Loucy (cell line): ENCODE data around the gene CKS1B.

ENCODE experiments used
- H2AFZ ChIP-seq: fragments of 200-600 bp; sonication (generic); 2 replicates; pipeline ENCODE4 v1.6.0; 2016; ENCODE audit warnings: antibody characterized with exemption, mild to moderate bottlenecking, low read length, moderate library complexity
- H3F3A ChIP-seq: fragments of 200-600 bp; 2 replicates; pipeline ENCODE4 v1.6.0; 2016; ENCODE audit warnings: antibody characterized with exemption, low read depth, mild to moderate bottlenecking
- H3K27me3 ChIP-seq: fragments of 200-600 bp; sonication (generic); 2 replicates; pipeline ENCODE4 v1.6.1; 2014; ENCODE audit warnings: low read length, mild to moderate bottlenecking; ENCODE audit not compliant: insufficient read depth, poor library complexity, severe bottlenecking
- H3K36me3 ChIP-seq: fragments of 200-600 bp; sonication (generic); 2 replicates; pipeline ENCODE4 v1.6.1; 2016; ENCODE audit warnings: low read length; ENCODE audit not compliant: insufficient read depth
- H3K4me1 ChIP-seq: fragments of 200-600 bp; sonication (generic); 2 replicates; pipeline ENCODE4 v1.5.1; 2014; ENCODE audit warnings: low read length, mild to moderate bottlenecking; ENCODE audit not compliant: insufficient read depth, poor library complexity, severe bottlenecking
- H3K4me2 ChIP-seq: fragments of 200-600 bp; sonication (generic); 2 replicates; pipeline ENCODE4 v1.6.0; 2014; ENCODE audit warnings: antibody characterized with exemption, low read length, low read depth, mild to moderate bottlenecking; ENCODE audit not compliant: poor library complexity, severe bottlenecking
- H3K4me3 ChIP-seq: fragments of 200-600 bp; sonication (generic); 2 replicates; pipeline ENCODE4 v1.5.1; 2014; ENCODE audit warnings: low read length, mild to moderate bottlenecking, mixed read lengths; ENCODE audit not compliant: poor library complexity, severe bottlenecking
- H3K79me2 ChIP-seq: fragments of 200-600 bp; sonication (generic); 2 replicates; pipeline ENCODE4 v1.6.1; 2014; ENCODE audit warnings: low read length; ENCODE audit not compliant: insufficient read depth
- H3K9ac ChIP-seq: fragments of 200-600 bp; sonication (generic); 2 replicates; pipeline ENCODE4 v1.6.0; 2014; ENCODE audit warnings: mild to moderate bottlenecking, low read depth, low read length, moderate library complexity; ENCODE audit not compliant: poor library complexity, severe bottlenecking
- H3K9me2 ChIP-seq: fragments of 200-600 bp; sonication (generic); replicated peaks from 2 replicates; pipeline ENCODE4 v1.6.1; 2016; ENCODE audit warnings: low read depth, low read length, mixed read lengths
- H3K9me3 ChIP-seq: fragments of 200-600 bp; sonication (generic); 2 replicates; pipeline ENCODE4 v1.6.1; 2014; ENCODE audit warnings: mild to moderate bottlenecking, antibody characterized with exemption, low read length, low read depth; ENCODE audit not compliant: insufficient read depth
- H4K20me1 ChIP-seq: fragments of 200-600 bp; sonication (generic); 2 replicates; pipeline ENCODE4 v1.6.0; 2014; ENCODE audit warnings: antibody characterized with exemption, low read length, mild to moderate bottlenecking; ENCODE audit not compliant: insufficient read depth, poor library complexity, severe bottlenecking
- CTCF ChIP-seq: fragments of 200-600 bp; sonication (generic); conservative IDR thresholded peaks from 2 replicates; pipeline ENCODE4 v1.5.1; 2014; ENCODE audit warnings: mild to moderate bottlenecking, antibody characterized with exemption, low read length
- EZH2phosphoT487 ChIP-seq: fragments of 200-600 bp; IDR thresholded peaks from 2 replicates; pipeline ENCODE4 v1.6.1; 2018; ENCODE audit warnings: antibody characterized with exemption, mild to moderate bottlenecking, moderate library complexity, borderline replicate concordance

The CKS1B gene

GRCh38 chr1:155000411-155000725 is 25.9 kb downstream of the CKS1B start:
- no peaks in the 10 kb centered on the region for H3K36me3 ChIP-seq
- H3K9ac ChIP-seq = peak overlapping the region; percentile 81
- TF ChIP-seq CTCF = no peak
- TF ChIP-seq EZH2phosphoT487 = no peak
- peak overlapping the region; percentile 81 for H3K4me3 ChIP-seq
- H3K79me2 ChIP-seq = no peaks in the 10 kb centered on the region
- no peaks in the 10 kb centered on the region for H3K27me3 ChIP-seq
- H3K9me3 ChIP-seq = no peaks in the 10 kb centered on the region
- H2AFZ ChIP-seq = no peak overlapping the region
- H4K20me1 ChIP-seq = no peaks in the 10 kb centered on the region
- peaks cover 21% of the 10 kb centered on the region for H3F3A ChIP-seq
- no peaks in the 10 kb centered on the region for H3K9me2 ChIP-seq
- peaks cover 35% of the 10 kb centered on the region for H3K4me1 ChIP-seq
- peak overlapping the region; percentile 92 for H3K4me2 ChIP-seq

GRCh38 chr1:155000726-155001424 is 26.4 kb downstream of the CKS1B start:
- TF ChIP-seq EZH2phosphoT487 (no peak), CTCF (no peak)
- Histone ChIP-seq H3K4me1 (peaks cover 40% of the 10 kb centered on the region), H3K9me2 (no peaks in the 10 kb centered on the region), H3K4me2 (peak overlapping the region; percentile 92), H3F3A (peaks cover 19% of the 10 kb centered on the region), H4K20me1 (no peaks in the 10 kb centered on the region), H3K27me3 (no peaks in the 10 kb centered on the region), H3K36me3 (no peaks in the 10 kb centered on the region), H3K9ac (peak overlapping the region; percentile 81), H3K9me3 (no peaks in the 10 kb centered on the region), H3K4me3 (peak overlapping the region; percentile 76), H2AFZ (peak overlapping the region; percentile 80), H3K79me2 (no peaks in the 10 kb centered on the region)

- H3K9me2 ChIP-seq = no peaks in the 10 kb centered on the region
- H3K79me2 ChIP-seq = no peaks in the 10 kb centered on the region
- H3K36me3 ChIP-seq = no peaks in the 10 kb centered on the region
- TF ChIP-seq CTCF = no peak
- TF ChIP-seq EZH2phosphoT487 = no peak
- peaks cover 15% of the 10 kb centered on the region for H3F3A ChIP-seq
- H3K4me3 ChIP-seq = peak overlapping the region; percentile 76
- H3K4me2 ChIP-seq = peak overlapping the region; percentile 92
- H4K20me1 ChIP-seq = no peaks in the 10 kb centered on the region
- peak overlapping the region; percentile 80 for H2AFZ ChIP-seq
- H3K9ac ChIP-seq = peak overlapping the region; percentile 81
- no peaks in the 10 kb centered on the region for H3K9me3 ChIP-seq
- no peaks in the 10 kb centered on the region for H3K27me3 ChIP-seq
- H3K4me1 ChIP-seq = peaks cover 44% of the 10 kb centered on the region
Measured at GRCh38 chr1:155001425-155001674, 26.9 kb downstream of the CKS1B start.
